ENCODE data around the gene SLC29A3.

The SLC29A3 gene

DNA sequence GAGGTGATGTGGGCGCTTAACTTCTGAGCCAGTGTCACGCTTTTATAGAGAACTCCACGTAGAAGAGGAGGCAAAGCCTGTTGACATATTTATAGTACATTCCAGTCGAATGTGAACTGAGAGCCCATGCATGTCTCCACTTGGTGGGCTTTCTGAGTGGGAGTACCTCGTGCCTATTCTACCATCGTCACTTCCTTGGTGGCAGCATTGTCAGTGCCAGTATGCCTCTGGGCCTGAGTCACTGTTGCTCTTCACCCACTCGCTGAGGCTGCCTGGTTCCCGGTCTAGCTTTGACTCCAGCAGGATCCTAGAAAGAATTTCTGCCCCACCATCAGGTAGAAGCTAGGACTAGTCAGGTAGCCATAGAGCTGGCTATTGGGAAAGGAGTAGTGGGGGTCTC lies 47.6 kb downstream of the SLC29A3 start:
- no peak overlapping the region for H3K4me3 ChIP-seq (ENCODE audit: low read depth, low read length)

DNA sequence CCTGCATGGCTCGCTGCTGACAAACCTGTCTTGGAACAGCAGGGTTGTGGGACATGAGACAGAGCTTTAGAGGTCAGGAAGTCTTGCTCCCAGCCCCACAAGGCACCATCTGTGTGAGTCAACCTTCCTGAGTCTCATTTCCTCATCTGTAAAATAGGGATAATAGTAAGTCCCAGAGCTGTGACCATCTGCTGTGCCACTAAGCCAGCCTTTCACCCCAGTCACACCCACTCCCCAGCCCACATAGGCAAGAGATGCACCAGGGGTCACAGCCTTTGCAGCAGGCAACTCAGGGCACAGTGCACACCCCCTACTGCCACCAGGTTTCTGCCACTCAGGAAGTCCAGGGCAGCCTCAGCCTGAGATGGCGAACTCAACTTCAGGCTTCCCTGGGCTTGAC lies 48.2 kb downstream of the SLC29A3 start:
- H3K4me3 ChIP-seq (ENCODE audit: low read depth, low read length), result no peak overlapping the region

DNA sequence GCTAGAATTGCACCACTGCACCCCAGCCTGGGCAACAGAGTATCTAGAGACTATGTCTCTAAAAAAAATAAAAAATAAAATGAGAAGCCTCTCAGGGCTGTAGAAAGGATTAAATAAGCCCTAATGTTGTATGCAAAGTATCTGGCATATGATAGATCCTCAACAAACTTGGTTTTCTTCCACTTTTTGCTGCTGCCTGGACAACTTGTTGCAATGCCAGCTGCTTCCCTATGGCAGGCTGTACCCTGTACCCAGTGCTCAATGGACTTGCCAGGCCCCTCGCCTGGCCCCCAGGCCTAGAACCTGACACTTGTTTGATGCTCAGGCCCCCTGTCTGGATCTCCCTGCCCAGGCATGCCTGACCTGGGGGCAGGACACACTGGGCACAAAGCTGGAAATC lies 49.1 kb downstream of the SLC29A3 start:
- no peak overlapping the region for H3K4me3 ChIP-seq (ENCODE audit: low read depth, low read length)

DNA sequence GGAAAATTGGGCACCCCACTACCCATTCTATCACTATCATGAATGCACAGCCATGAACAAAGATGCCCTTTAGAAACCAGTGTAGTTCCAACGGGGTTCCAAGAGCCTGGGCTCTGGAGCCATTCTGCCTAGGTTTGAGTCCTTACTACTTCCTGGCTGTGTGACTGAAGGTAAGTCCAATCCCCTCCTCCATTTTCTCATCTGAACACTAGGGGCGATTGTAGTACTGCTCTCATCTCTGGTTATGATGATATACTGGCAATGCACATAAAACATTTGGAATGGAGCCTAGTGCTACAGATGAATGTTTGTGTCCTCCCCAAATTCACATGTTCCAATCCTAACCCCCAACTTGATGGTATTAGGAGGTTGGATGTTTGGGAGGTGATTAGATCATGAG lies 49.6 kb downstream of the SLC29A3 start:
- H3K4me3 ChIP-seq (ENCODE audit: low read depth, low read length), result no peak overlapping the region

DNA sequence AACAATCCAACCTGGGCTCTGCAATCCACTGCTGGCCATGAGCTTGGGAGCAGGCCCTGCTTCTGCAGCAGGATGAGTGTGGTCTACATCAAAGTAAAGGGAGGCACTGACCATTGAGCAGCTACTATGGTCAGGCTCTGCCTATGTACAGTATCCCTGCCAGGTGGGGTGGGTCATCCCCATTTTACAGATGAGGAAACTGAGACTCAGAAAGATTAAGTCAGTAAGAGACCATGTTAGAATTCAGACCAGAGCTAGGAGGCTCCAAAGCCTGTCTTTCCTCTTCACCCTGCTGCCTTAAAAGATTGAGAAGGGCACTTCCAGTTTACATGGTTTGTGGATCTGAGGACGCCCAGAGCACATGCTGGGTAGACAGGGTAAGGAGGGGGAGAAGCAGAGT lies 50.5 kb downstream of the SLC29A3 start:
- H3K4me3 ChIP-seq (ENCODE audit: low read depth, low read length), result no peak overlapping the region

DNA sequence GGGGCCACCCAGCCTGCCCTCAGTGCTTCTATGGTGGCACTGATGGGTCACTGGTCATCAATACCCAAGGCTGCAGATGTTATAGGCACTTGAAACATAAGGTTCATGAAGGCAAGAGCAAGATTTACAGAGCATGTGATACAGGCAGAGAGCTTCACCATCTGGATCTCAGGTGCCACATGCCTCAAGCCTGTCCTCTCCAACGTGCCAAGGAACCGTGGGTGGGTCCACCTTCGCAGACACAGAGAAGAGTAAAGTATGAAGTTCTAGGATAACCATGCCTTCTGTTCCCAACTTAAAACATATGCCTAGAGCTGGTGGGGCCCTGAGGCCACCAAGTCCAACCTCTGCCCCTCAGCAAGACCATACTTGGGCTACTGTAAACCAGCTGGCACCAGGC lies 51.0 kb downstream of the SLC29A3 start:
- no peak overlapping the region for H3K4me3 ChIP-seq (ENCODE audit: low read depth, low read length)

DNA sequence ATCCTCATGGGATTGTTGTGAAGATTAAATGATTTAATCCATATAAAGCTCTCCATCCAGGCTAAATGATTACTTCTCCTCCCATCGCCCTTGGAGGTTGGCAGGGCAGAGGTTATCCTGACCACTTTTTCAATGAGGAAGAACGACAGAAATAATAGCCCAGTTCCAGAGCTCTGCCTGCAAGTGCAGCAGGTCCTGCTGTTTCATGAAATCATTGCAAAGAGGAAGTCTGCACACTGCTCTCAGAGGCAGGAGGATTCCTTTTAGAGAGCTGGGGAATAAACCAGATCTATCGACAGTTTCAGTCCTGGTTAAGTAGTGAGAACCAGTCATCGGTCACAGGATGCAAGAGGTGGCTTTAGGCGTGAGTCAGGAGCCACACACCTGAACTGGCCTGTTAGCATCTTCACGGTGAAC lies 52.7 kb downstream of the SLC29A3 start:
- no peak overlapping the region for H3K4me3 ChIP-seq (ENCODE audit: low read depth, low read length)

DNA sequence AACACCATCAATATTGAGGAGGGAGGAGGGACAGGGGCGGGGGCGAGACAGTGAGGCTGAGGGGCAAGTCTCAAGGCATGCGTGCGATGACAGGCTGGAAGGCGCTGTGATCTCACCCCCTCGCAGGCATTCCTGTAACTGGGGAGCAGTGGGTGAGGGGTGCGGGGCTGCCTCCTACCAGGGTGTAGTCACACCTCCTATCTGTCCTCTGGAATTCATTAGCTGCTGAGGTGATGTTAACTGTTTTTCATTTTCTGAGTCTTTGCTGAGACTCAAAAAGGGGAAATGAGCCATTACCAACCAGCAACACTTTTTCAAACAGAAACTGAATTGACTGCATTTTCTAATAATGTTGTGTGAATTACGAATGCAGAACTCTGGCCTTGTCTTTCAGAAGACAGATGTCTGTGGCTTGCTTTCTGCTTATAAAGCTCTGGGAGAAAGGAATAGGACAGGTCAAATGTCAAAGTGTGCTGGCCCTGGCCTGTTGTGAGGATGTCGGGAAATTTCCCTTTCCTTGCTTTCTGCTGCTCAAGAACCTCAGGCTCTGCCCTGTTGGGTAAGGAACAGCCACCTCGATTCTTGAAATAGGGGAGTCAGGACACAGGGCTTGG lies 53.9 kb downstream of the SLC29A3 start:
- H3K4me3 ChIP-seq (ENCODE audit: low read depth, low read length), result no peak overlapping the region

DNA sequence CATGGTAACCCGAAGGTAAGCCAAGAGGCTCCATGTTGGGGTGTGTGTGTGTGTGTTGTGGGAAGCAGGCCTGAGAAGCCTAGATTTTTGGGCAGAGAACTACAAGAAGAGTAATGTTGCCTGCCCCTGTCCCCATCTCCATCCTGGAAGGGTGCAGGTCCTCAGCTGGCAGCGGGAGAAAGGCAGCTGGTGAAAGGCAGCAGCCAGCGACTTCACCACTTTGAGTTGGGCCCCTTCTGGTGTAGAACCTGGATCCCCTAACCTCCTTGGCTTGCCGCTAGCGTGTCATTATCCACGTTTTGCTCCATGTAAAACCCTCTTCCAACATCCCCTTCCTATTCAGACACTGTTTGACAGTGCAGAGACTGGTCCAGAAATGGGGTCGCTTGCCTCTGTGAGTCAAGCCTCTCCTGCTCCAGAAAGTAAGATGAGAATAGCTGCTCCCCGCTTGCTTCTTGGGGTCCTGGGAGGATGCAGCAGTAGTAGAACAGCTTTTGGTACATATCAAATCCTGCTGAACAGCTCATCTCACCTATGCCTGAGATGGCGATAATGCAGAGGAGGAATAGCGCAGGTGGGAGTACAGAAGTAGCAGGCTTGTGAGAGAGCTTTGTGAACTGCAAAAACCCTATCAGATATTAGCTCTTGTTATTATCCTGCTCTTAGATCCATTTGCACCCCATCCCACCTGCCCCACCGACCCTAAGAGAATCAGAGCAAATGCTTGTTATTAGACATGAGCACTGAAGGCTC lies 55.6 kb downstream of the SLC29A3 start:
- no peak overlapping the region for H3K4me3 ChIP-seq (ENCODE audit: low read depth, low read length)

DNA sequence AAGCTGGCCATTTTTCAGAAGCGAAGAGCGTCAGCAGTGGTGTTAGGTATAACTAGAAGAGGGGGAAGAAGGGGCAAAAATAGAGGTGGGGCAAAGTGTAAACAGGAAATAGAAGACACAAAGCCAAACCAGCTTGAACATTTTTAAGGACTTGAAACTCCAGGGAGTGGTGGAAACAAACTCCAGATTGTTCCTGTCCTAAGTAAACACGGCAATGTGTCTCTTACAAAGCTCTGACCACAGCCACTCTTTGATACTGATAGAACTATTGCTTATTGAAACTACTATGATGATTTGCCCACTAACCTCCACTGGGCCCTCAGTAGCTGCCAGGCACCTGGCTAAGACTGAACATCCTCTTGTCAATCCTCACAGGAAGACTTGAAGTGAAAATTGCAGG lies 56.9 kb downstream of the SLC29A3 start:
- H3K4me3 ChIP-seq (ENCODE audit: low read depth, low read length), result no peak overlapping the region

DNA sequence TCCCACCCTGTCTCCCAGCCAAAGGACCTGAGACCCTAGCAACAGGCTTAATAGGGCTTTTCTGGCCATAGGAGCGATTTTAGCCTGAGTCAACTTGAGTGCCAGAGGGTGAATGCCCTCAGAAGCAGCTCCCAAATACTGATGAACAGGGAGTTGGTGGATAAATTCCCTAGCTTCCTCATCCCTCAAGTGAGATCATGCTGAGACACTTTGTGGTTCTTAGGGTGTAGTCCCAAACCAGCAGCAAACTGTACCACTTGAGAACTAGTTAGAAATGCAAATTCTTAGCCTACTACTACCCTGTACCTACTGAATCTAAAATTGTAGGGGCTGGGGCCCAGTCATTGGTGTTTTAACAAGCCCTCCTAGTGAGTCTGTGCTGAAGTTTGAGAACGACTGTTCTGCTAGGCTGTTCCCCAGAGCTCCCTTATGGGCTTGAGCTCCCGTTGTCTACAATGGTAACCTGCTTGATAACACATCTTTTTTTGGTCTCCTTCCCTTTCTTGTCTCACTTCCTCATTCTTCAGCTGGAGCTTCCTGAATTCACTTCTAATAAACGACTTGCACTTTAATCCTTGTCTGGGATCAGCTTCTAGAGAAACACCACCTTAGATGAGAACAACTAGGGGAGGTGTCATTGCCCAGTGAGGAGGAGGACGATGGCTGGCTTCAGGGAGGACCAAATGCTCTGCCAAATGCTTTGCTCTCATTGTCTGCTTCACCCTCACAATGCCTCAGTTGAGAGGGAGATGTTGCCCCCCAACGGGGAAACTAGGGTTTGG lies 59.5 kb downstream of the SLC29A3 start:
- H3K4me3 ChIP-seq (ENCODE audit: low read depth, low read length), result no peak overlapping the region

DNA sequence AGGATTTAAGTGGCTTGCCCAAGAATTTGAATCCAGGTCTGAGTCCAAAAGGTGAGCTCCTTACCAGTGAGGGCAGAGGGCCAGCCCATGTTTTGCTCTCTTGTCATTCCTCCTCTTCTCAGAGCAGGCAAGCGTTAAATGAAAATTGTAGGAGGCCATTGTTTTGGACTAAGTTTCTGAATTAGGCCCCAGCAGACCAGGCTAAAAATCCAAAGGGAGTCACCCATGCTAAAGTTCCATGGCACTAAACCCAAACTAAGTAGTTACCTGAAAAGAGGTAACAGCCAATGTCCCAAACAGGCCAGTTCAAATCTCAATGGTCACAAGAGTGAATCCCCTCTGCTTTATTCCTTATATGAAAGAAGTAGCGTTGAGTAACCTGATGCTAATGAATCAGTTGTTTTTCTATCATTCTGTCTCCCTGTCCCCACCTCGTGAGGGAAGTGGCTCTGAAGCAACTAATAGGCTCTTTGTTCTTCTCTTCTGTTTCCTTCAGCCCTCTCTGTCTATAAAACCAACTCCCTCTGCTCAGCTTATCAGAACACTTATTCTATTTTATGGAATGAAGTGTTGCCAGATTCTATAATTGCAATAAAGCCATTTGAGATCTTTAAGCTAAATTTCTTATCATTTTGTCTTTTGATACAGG lies 60.2 kb downstream of the SLC29A3 start:
- H3K4me3 ChIP-seq (ENCODE audit: low read depth, low read length), result no peak overlapping the region

DNA sequence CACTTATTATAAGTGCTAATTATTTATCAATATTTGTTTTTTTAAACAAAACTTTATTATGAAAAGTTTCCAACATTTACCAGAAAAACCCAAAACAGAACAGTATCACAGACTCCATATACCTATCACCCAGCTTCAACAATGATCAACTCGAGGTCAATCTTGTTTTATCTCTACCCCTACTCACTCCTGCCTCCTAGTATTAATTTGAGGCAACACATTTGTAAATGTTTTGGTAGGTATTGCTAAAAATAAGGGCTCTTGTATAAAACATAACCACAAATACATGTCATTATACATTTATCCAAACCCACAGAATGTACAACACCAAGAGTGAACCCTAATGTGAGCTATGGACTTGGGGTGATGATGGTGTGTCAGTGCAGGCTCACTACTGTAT lies 61.8 kb downstream of the SLC29A3 start:
- no peak overlapping the region for H3K4me3 ChIP-seq (ENCODE audit: low read depth, low read length)

DNA sequence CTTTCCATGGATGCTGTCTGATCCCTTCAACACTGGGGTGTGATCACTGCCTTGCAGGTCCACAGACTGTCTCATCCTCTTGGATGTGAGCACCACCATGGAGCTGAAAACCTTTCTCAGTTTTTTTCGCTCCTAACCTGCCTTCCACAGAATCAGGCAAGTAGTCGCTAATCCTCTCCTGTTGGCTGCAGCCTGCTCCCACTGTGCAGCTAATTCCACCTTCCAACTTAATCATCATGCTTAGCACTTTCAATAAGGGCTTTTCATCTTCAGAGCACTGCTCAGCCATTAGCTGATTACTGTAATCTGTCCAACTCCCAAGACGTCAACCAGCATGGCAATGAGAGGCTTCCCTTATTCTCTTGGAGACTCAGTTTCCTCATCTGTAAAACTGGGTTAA lies 62.6 kb downstream of the SLC29A3 start:
- H3K4me3 ChIP-seq (ENCODE audit: low read depth, low read length), result no peak overlapping the region

DNA sequence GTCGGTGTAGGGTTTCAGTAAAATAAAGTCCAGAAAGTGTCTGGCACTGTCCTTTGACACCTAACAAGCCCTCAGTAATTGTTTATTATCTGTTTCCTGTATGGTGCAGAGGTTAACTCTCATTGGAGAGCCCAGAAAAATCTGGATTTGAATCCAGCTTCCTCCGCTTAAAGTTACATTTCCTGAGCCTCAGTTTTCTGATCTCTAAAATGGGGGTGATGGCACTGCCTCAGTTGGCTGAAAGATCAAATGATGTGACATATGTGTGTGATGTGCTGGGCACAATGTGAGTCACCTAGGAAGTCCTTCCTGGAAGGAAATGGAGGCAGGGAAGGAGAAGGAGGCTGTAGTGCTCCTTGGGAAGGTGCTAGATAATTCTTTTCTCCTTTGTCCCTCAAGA lies 63.0 kb downstream of the SLC29A3 start:
- no peak overlapping the region for H3K4me3 ChIP-seq (ENCODE audit: low read depth, low read length)

DNA sequence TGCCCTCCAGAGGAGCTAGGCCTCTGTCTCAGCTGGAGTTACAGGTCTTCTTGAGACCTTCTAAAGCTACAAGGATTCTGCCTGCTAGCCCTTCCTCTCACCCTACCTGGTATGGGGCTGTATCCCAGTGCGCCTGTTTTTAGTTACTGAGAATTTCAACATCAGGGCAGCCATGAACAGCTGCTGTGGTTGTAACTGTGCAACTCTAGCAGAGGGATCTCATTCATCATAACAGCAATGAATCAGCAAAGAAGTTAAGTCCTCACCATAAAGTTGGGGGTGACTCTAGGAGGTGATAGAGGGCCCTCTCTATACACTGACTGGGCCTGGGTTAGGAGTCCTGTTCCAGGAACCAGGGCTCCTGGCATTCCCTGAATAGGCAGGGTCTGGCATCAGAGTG lies 63.7 kb downstream of the SLC29A3 start:
- H3K4me3 ChIP-seq (ENCODE audit: low read depth, low read length), result no peak overlapping the region

DNA sequence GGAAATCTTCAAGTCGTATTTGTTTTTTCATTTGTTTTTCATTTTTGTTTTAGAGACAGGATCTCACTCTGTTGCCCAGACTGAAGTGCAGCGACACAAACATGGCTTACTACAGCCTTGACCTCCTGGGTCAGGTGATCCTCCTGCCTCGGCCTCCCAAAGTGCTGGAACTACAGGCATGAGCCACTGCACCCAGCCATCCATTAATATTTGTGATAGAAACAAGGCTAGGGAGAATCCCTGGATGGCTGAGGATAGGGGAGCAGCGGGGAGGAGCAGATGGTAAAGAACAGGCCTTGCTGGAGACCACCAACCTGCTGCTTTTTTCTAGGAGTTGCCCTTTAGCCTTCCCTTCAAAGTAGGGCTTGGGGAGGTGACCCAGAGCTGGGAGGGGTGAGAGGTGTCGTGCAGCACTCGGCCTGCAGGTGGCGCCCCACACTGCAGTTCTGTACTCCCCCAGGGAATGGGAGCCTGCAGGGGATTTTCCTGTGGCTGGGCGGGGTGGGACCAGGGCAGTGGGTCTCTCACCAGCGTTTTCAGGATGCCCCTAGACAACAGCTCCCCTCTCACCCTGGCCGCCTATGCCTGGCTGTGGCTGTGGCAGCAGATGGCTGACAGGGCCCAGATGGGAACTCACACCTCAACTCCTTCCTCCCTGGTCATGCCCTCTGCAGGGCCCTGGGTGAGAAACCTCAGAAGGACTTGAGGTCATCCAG lies 65.1 kb downstream of the SLC29A3 start:
- no peak overlapping the region for H3K4me3 ChIP-seq (ENCODE audit: low read depth, low read length)

DNA sequence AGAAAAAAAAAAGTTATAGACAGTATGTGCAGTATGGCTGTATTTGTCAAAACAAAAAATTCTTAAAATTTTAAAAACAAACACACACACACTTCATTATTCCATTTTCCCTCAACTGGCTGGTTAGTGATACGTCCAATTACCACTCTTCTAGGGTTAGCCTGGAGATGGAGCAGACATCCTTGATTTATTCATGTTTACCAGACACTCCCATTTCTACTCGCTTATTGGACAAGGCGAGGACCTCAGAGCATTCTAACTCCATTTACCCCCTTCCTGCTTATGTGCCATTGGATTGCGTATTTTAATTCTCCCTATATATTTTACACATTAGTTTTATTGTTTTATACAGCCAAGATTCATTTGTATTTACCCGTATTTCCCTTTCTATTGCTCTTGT lies 69.1 kb downstream of the SLC29A3 start:
- no peak overlapping the region for H3K4me3 ChIP-seq (ENCODE audit: low read depth, low read length)

DNA sequence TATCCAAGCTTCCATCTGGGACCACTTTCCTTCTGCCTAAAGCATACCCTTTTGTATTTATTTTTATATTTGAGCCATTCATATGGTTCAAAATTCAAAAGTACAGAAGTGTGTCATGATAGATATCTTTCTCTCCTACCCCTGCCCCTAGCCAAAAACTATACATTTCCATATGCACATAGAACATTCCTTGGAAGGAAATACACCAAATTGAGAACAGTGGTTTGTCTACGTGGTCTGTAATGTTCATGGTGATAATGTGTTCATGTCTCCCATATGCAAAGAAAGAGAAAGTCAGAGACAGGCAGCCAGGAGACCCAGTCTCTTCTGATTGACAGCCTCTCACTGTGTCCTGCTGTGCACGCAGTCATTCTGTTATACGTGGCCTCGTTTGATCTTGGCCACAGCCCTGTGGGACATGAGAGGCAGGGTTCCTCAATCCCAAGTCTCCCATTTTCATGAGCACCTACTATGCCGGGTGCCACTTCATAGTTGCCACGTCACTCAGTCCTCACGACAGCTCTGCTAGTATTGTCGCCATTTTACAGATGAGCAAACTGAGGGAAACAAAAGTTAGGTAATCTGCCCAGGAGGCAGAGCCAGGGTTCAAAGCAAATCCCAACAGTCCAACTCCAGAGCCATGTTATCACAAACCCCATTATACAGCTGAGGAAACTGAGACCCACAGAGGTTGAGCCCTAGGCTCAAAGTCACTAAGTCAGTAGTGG lies 69.7 kb downstream of the SLC29A3 start:
- H3K4me3 ChIP-seq (ENCODE audit: low read depth, low read length), result no peak overlapping the region

DNA sequence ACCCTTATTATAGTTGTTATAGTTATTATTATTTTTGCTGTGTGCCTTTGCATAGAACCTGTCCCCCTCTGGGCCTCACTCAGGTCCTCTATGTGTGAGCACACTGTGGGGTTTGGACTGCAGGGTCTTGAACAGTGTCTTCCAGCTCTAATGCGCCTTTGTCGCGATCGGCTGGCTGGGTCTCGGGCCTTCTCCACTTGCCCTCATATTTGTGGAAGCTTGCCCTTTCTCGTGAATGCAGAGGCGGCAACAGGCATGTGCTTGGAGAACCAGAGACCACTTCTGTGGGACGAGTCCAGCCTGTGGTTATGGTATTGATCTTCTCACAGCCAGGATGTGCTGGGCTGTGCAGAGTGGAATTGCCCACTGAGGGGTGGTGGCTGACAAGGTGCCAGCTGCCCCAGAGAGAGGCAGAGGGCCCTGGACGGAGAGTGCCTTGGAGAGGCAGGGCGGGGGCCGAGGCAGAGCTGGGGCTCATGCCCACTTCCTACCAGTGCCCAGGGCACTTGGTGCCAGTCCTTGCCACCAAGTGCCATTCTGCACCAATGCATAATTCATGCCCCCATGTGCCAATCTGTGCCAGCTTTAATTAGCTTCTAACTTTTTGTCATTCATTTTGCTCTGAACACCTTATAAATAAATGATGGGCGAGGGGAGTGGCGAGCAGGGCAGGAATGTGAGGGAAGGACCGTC lies 70.9 kb downstream of the SLC29A3 start:
- no peak overlapping the region for H3K4me3 ChIP-seq (ENCODE audit: low read depth, low read length)

Data from iPS-11a (cell line).